ENCODE data around the gene CTAG1A.
"Not testable (repeated sequence)": the region's sequence is repeated elsewhere in the genome, so short reads cannot be mapped to it uniquely, and the experiment has no call there.

The CTAG1A gene

DNA sequence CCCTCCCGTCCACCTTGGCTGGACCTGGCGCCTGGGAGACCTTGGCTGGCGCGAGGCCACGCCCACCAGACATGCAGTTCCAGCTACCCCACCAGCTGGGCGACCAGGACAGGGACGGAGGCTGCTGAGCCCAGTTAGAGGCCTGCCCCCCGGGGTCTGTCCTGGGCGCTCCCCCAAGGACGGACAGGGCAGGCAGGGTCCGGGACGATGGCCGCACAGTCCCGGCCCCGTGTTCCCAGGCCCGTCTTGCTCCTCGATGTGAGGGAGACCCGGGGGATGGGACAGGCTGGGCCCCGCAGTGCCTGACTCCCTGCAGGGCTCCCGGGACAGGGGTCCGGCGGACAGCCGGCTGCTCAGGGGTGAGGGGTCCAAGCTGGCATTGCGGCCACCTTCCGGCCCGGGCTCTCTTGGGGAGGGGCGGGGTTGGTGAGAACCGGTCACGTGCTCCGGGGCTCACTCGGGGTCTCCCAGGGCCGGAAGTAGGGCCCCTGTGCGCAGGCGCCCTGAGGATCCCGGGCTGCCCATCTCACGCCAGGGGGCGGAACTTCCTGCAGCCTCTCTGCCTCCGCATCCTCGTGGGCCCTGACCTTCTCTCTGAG lies at the start of gene CTAG1A:
CTAG1A (plus strand) TSS at position 549 of the 599 bp plus-strand sequence. CDS start 74 bp downstream, outside the sequence.
- DNase-seq; in situ Hi-C loops (cut with HindIII; ENCODE audit: low pct_ligation_motif_present, low pct_unique_long_range_greater_than_20kb, low sequenced_read_pairs): not testable (repeated sequence)

DNA sequence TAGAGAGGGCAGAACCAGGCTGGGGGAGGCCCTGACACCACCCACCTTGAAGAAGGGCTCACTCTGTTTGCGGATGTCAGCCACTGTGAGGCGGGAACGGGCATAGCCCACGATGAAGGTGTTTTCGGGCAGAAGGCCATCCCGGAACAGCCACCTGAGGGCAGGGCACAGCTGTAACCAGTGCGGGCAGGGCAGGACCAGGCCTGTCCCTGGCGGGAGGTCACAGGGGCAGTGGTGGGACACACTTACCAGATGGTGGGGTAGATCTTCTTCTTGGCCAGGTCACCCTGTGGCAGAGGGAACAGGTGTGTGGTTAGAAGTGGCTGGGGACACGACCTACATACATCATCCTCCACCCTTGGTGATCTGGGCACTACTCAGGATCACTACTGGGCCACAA lies 49.0 kb upstream of the CTAG1A start:
- in situ Hi-C loops (cut with HindIII; ENCODE audit: low pct_ligation_motif_present, low pct_unique_long_range_greater_than_20kb, low sequenced_read_pairs) = no loop called here

DNA sequence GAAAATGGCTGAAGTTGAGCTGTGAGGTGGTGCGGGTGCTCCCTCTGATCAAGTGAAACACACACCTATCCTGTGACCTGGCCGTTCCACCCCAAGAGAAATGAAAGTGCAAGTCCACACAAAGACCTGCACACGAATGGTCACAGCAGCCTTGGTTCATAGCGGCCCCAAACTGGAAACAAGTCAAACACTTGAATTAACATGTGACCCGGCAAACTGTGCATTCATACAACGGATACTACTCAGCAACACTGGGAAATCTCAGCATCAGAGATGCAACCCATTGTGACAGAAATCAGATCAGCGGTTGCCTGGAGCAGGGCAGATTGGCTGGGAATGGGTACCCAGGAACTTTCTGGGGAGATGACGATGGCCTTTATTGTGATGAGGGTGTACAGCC lies 45.9 kb upstream of the CTAG1A start:
- in situ Hi-C loops (cut with HindIII; ENCODE audit: low pct_ligation_motif_present, low pct_unique_long_range_greater_than_20kb, low sequenced_read_pairs) = no loop called here

More for the DNA sequence above, 49.0 kb upstream of the CTAG1A start:
- no peak for DNase-seq

DNA sequence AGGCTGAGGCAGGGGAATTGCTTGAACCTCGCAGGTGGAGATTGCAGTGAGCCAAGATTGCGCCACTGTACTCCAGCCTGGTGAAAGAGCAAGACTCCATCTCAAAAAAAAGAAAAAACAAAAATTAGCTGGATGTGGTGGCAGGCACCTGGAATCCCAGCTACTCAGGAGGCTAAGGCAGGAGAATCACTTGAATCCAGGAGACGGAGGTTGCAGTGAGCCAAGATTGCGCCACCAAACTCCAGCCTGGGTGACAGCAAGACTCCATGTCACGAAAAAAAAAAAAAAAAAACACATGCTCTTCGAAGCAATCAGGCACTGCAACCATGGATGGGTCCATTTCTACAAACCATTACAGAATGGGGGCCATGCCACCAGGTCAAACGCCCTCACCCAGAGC lies 44.6 kb upstream of the CTAG1A start:
- in situ Hi-C loops (cut with HindIII; ENCODE audit: low pct_ligation_motif_present, low pct_unique_long_range_greater_than_20kb, low sequenced_read_pairs); DNase-seq: not testable (repeated sequence)

More for the DNA sequence above, 45.9 kb upstream of the CTAG1A start:
- DNase-seq = no peak

DNA sequence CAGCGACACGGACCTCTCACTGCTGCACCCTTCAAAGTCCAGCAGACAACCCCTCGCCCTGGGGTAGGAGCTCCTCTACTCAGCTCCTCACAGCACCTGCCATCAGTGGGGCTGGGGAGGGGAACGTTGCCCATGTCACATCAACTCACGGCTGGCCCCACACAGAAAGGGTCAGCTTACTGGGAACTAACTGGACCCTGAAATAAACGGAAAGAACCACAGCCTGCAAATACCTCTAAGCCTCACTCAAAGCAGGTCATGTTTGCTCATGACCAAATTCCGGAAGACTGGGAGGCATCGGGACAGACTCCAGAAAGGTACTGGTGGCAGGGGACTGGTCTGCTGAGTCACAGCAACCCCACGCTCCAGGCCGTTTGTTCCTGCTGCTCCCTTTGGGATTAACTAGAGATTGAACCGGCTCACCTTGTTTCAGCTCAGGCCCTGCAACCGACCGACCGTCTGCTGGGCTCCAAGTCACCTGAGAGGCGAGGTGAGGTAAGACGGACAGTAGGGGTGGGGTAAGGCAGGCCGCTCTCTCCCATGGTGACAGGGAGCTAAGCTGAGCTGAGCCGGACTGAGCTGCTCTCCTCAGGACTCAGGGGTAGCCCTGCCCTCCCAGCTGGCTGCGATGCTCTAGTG lies 43.9 kb upstream of the CTAG1A start:
- in situ Hi-C loops (cut with HindIII; ENCODE audit: low pct_ligation_motif_present, low pct_unique_long_range_greater_than_20kb, low sequenced_read_pairs) = no loop called here
- DNase-seq = no peak

- in situ Hi-C loops (cut with HindIII; ENCODE audit: low pct_ligation_motif_present, low pct_unique_long_range_greater_than_20kb, low sequenced_read_pairs) = no loop called here
These were observed 43.4 kb upstream of the CTAG1A start for GRCh38 chrX:154541589-154541895.

GRCh38 chrX:154541896-154542722 lies 42.8 kb upstream of the CTAG1A start:
- peak; percentile 73 for DNase-seq
- in situ Hi-C loops (cut with HindIII; ENCODE audit: low pct_ligation_motif_present, low pct_unique_long_range_greater_than_20kb, low sequenced_read_pairs) = no loop called here

More at GRCh38 chrX:154541589-154541895, 43.4 kb upstream of the CTAG1A start:
- DNase-seq = no peak

GRCh38 chrX:154542723-154543424 lies 42.1 kb upstream of the CTAG1A start:
- in situ Hi-C loops (cut with HindIII; ENCODE audit: low pct_ligation_motif_present, low pct_unique_long_range_greater_than_20kb, low sequenced_read_pairs) = no loop called here
- DNase-seq = no peak

- no peak for DNase-seq
- in situ Hi-C loops (cut with HindIII; ENCODE audit: low pct_ligation_motif_present, low pct_unique_long_range_greater_than_20kb, low sequenced_read_pairs) = no loop called here
These were observed 39.2 kb upstream of the CTAG1A start for GRCh38 chrX:154545673-154546274.

- DNase-seq = peak; percentile 63
- in situ Hi-C loops (cut with HindIII; ENCODE audit: low pct_ligation_motif_present, low pct_unique_long_range_greater_than_20kb, low sequenced_read_pairs) = no loop called here
These were observed 38.3 kb upstream of the CTAG1A start, which contains the start of gene G6PD for GRCh38 chrX:154546354-154547244. TSS of gene G6PD (minus strand) at chrX:154546846. CDS start at chrX:154546155, 691 bp downstream.

GRCh38 chrX:154547245-154548027 lies 37.5 kb upstream of the CTAG1A start, which contains the start of gene IKBKG:
TSS of gene IKBKG (plus strand) at chrX:154547620. CDS start at chrX:154552003, 4,383 bp downstream.
- in situ Hi-C loops (cut with HindIII; ENCODE audit: low pct_ligation_motif_present, low pct_unique_long_range_greater_than_20kb, low sequenced_read_pairs) = no loop called here
- DNase-seq = peak; percentile 78

- in situ Hi-C loops (cut with HindIII; ENCODE audit: low pct_ligation_motif_present, low pct_unique_long_range_greater_than_20kb, low sequenced_read_pairs) = no loop called here
These were observed 37.0 kb upstream of the CTAG1A start for GRCh38 chrX:154548028-154548316.

DNA sequence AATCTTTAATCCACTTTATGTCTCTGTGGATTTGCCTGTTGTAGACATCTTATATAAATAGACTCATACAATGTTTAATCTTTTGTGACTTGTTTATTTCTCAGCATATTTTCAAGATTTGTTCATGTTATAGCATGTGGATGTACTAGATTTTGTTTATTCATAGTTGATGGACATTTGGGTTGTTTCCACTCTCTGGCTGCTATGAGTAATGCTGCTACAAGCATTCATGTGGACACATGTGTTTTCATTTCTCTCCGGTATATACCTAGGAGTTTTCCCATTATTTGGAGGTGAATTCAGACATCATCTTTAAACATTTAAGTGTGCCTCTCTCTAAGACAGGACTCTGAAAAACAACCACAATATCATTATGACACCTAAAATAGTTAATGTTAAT lies 35.2 kb upstream of the CTAG1A start:
- DNase-seq = no peak
- in situ Hi-C loops (cut with HindIII; ENCODE audit: low pct_ligation_motif_present, low pct_unique_long_range_greater_than_20kb, low sequenced_read_pairs) = no loop called here

More at GRCh38 chrX:154548028-154548316, 37.0 kb upstream of the CTAG1A start:
- DNase-seq = no peak

GRCh38 chrX:154552112-154552806 lies 32.7 kb upstream of the CTAG1A start:
- in situ Hi-C loops (cut with HindIII; ENCODE audit: low pct_ligation_motif_present, low pct_unique_long_range_greater_than_20kb, low sequenced_read_pairs); DNase-seq: not testable (repeated sequence)

DNA sequence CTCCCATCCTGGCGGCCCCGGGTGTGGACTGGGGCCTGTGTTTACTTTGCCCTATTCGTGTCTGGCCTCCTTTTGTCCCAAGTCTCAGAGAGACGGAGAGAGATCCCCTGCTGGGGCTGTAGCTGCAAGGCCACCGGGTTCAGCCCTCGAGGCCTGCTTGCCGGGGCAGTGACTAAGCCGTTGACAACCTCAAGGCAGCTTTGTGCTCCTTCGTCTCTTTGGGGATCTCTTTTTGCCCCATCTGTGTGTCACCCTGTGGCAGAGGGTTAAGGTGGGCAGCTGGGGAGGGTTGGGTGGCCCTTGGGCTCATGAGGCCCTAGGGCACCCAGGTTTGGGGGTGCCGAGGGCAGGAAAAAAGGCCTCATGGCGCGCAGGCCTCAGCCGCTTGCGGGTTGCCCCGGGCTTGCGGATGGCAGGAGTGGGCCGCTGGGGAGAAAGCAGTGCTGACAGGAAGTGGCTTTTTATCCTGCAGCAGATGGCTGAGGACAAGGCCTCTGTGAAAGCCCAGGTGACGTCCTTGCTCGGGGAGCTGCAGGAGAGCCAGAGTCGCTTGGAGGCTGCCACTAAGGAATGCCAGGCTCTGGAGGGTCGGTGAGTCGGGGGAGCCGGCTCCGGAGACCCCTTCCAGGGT lies 26.8 kb upstream of the CTAG1A start:
- DNase-seq; in situ Hi-C loops (cut with HindIII; ENCODE audit: low pct_ligation_motif_present, low pct_unique_long_range_greater_than_20kb, low sequenced_read_pairs): not testable (repeated sequence)

DNA sequence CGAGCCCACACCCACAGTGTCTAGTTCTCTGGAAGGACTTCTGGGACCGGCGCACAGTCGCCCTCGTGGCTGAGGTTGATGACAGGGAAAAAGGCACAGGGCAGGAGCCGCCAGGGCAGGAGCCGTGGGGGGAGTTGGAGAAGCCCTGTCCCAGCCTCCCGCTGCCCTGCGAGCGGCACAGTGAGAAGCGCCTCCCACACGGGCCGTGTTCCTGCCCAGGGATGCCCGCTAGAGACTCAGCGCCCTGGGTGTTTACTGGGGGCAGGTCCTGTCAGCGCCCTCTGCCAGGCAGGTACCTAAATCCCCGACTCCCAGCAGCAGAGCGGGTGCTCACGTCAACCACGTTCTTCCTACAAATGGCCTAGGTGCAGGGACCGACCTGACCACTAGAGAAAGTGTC lies 26.0 kb upstream of the CTAG1A start:
- DNase-seq; in situ Hi-C loops (cut with HindIII; ENCODE audit: low pct_ligation_motif_present, low pct_unique_long_range_greater_than_20kb, low sequenced_read_pairs): not testable (repeated sequence)
